ENCODE measurements around the gene DMTF1.
A peak's percentile ranks its signal among the peaks of the same experiment; 100 is the strongest.
"Not testable (repeated sequence)": the region's sequence is repeated elsewhere in the genome, so short reads cannot be mapped to it uniquely, and the experiment has no call there.

Gene DMTF1, protein sequence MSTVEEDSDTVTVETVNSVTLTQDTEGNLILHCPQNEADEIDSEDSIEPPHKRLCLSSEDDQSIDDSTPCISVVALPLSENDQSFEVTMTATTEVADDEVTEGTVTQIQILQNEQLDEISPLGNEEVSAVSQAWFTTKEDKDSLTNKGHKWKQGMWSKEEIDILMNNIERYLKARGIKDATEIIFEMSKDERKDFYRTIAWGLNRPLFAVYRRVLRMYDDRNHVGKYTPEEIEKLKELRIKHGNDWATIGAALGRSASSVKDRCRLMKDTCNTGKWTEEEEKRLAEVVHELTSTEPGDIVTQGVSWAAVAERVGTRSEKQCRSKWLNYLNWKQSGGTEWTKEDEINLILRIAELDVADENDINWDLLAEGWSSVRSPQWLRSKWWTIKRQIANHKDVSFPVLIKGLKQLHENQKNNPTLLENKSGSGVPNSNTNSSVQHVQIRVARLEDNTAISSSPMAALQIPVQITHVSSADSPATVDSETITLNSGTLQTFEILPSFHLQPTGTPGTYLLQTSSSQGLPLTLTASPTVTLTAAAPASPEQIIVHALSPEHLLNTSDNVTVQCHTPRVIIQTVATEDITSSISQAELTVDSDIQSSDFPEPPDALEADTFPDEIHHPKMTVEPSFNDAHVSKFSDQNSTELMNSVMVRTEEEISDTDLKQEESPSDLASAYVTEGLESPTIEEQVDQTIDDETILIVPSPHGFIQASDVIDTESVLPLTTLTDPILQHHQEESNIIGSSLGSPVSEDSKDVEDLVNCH

GRCh38 chr7:87152112-87152896 lies at the start of gene DMTF1:
TSS of gene DMTF1 (plus strand) at chr7:87152453. CDS start at chr7:87164942, 12,489 bp downstream.
- Histone ChIP-seq H3K9ac (ENCODE audit: low read length) (peak within 1 kb of the TSS; percentile 91), H3K27me3 (ENCODE audit: control insufficient read depth, insufficient read depth, low read length) (no peaks in the 10 kb centered on the region), H3K9me3 (ENCODE audit: control insufficient read depth, insufficient read depth, low read depth, low read length) (no peaks in the 10 kb centered on the region), H3K27ac (ENCODE audit: low read depth, low read length) (peak within 1 kb of the TSS; percentile 93), H3K36me3 (ENCODE audit: control insufficient read depth, insufficient read depth, low read length) (0 out of 2 replicates have a peak, but pooled peaks cover 12% of the 10 kb centered on the region), H3K4me3 (ENCODE audit: low read depth, low read length) (peak within 1 kb of the TSS; percentile 86), H3K4me1 (ENCODE audit: control insufficient read depth, insufficient read depth, low read length) (peaks cover 18% of the 10 kb centered on the region)

DNA sequence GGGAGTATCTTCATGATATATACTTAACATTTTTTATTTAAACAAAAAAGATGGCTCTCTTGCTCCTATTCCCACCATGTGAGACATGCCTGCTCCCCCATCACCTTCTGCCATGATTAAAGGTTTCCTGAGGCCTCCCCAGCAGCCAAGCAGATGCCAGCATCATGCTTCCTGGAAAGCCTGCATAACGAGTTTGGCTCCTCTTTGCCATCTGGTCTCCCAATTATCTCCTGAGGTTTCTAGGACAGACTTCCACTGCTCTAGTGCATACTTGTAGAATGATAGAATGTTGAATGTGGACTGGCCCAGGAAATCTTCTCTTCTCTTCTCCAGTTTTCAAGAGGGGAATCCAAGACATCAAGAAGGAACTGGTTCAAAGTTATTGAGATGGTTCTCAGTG lies 46.9 kb upstream of the DMTF1 start:
- no peak overlapping the region for H3K4me3 ChIP-seq (ENCODE audit: low read depth, low read length)
- H3K9ac ChIP-seq (ENCODE audit: low read length) = no peak overlapping the region
- no peak overlapping the region for H3K27ac ChIP-seq (ENCODE audit: low read depth, low read length)
- no peaks in the 10 kb centered on the region for H3K36me3 ChIP-seq (ENCODE audit: control insufficient read depth, insufficient read depth, low read length)
- H3K27me3 ChIP-seq (ENCODE audit: control insufficient read depth, insufficient read depth, low read length) = no peaks in the 10 kb centered on the region
- H3K9me3 ChIP-seq (ENCODE audit: control insufficient read depth, insufficient read depth, low read depth, low read length) = peaks cover 4% of the 10 kb centered on the region; the same call in 1 of the 2 replicates
- no peaks in the 10 kb centered on the region for H3K4me1 ChIP-seq (ENCODE audit: control insufficient read depth, insufficient read depth, low read length)

GRCh38 chr7:87106974-87107612 lies 45.2 kb upstream of the DMTF1 start:
- H3K36me3 ChIP-seq (ENCODE audit: control insufficient read depth, insufficient read depth, low read length) = no peaks in the 10 kb centered on the region
- H3K9me3 ChIP-seq (ENCODE audit: control insufficient read depth, insufficient read depth, low read depth, low read length) = peaks cover 4% of the 10 kb centered on the region; the same call in 1 of the 2 replicates
- no peak overlapping the region for H3K27ac ChIP-seq (ENCODE audit: low read depth, low read length)
- no peak overlapping the region for H3K4me3 ChIP-seq (ENCODE audit: low read depth, low read length)
- H3K27me3 ChIP-seq (ENCODE audit: control insufficient read depth, insufficient read depth, low read length) = no peaks in the 10 kb centered on the region
- H3K4me1 ChIP-seq (ENCODE audit: control insufficient read depth, insufficient read depth, low read length) = no peaks in the 10 kb centered on the region
- no peak overlapping the region for H3K9ac ChIP-seq (ENCODE audit: low read length)

DNA sequence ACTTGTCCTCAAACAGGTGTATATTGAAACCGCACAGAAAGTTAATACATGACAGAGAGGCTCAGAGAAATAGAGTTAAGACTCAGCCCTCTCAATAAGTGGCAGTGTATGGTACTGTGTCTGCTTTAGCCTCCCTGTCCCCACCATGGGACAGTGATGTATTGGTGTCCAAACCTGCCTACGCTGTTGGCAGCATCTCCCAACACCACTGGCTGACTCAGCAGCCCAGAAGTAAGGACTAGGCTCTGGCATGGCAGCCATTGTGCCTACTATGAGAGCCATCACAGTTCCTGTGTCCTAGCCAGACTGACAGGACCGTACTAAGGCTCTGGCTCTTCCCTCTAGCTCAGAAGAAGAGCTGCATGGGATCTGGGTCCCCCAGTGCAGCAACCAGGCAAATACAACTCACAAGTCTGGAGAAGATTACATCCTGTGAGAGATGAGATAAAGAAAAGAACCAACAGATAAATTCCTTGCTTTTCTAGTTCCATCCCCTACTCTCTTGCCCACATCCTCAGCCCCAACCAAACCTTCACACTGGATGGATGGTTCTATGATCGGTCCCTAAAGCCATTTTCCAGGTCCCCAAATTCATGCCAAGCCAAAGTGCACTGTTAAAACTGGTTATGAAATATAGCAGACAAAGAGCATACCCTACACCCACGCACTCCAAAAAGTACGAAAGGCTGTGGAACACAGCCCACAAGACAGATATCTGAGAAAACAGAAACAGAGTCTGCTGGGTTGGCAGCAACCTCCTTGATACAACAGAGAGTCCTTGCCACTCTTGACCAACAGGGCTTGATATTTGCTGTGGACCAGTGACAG lies 44.1 kb upstream of the DMTF1 start:
- no peak overlapping the region for H3K9ac ChIP-seq (ENCODE audit: low read length)
- no peaks in the 10 kb centered on the region for H3K4me1 ChIP-seq (ENCODE audit: control insufficient read depth, insufficient read depth, low read length)
- H3K27me3 ChIP-seq (ENCODE audit: control insufficient read depth, insufficient read depth, low read length) = no peaks in the 10 kb centered on the region
- no peaks in the 10 kb centered on the region for H3K36me3 ChIP-seq (ENCODE audit: control insufficient read depth, insufficient read depth, low read length)
- H3K4me3 ChIP-seq (ENCODE audit: low read depth, low read length) = no peak overlapping the region
- H3K9me3 ChIP-seq (ENCODE audit: control insufficient read depth, insufficient read depth, low read depth, low read length) = peaks cover 6% of the 10 kb centered on the region; the same call in 1 of the 2 replicates
- H3K27ac ChIP-seq (ENCODE audit: low read depth, low read length) = no peak overlapping the region

DNA sequence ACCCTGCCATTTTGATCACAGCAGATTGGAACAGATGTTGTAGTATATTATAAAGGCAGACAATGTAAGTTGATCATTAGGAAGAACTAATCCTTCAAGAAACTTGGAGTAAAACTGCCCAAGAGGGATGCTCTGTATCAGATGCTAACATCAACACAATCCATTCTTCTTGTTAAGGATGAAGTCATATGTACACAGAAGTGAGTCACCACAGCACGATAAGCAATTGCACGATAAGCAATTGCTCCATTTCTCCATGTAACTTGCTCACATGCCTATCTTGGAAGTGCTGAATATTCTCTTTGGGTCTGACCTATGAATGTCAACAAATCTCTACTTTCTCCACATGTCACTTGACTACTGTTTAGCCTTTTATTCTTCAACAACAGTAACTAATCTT lies 41.5 kb upstream of the DMTF1 start:
- Histone ChIP-seq H3K27ac (ENCODE audit: low read depth, low read length) (no peak overlapping the region), H3K36me3 (ENCODE audit: control insufficient read depth, insufficient read depth, low read length) (no peaks in the 10 kb centered on the region)

DNA sequence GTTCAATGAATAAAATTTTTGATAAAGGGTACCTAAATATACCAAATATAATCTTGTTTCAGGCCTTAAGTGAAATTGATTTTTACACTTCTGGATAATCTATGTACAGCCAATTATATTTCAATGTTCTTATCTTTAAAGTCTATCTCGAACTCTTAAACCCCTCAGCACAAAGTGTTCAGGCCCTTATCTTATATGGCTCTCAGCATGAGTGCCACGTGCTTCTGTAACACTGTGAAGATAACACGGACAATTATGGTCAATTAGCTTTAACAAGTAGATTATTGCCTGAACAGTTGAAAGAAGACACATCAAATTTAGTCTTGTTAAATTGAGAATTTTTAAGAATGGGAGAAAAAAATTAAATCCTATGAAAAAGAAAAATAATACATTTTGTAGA lies 40.4 kb upstream of the DMTF1 start:
- H3K4me3 ChIP-seq (ENCODE audit: low read depth, low read length) = no peak overlapping the region
- H3K27ac ChIP-seq (ENCODE audit: low read depth, low read length) = no peak overlapping the region
- H3K36me3 ChIP-seq (ENCODE audit: control insufficient read depth, insufficient read depth, low read length) = no peaks in the 10 kb centered on the region
- H3K4me1 ChIP-seq (ENCODE audit: control insufficient read depth, insufficient read depth, low read length) = no peaks in the 10 kb centered on the region
- peak overlapping the region; percentile 2 for H3K9ac ChIP-seq (ENCODE audit: low read length)
- no peaks in the 10 kb centered on the region for H3K27me3 ChIP-seq (ENCODE audit: control insufficient read depth, insufficient read depth, low read length)
- peaks cover 15% of the 10 kb centered on the region; the same call in 1 of the 2 replicates for H3K9me3 ChIP-seq (ENCODE audit: control insufficient read depth, insufficient read depth, low read depth, low read length)

More for the DNA sequence above, 41.5 kb upstream of the DMTF1 start:
- Histone ChIP-seq H3K4me1 (ENCODE audit: control insufficient read depth, insufficient read depth, low read length) (no peaks in the 10 kb centered on the region), H3K9ac (ENCODE audit: low read length) (no peak overlapping the region), H3K9me3 (ENCODE audit: control insufficient read depth, insufficient read depth, low read depth, low read length) (peaks cover 15% of the 10 kb centered on the region; the same call in 1 of the 2 replicates), H3K27me3 (ENCODE audit: control insufficient read depth, insufficient read depth, low read length) (no peaks in the 10 kb centered on the region), H3K4me3 (ENCODE audit: low read depth, low read length) (no peak overlapping the region)

DNA sequence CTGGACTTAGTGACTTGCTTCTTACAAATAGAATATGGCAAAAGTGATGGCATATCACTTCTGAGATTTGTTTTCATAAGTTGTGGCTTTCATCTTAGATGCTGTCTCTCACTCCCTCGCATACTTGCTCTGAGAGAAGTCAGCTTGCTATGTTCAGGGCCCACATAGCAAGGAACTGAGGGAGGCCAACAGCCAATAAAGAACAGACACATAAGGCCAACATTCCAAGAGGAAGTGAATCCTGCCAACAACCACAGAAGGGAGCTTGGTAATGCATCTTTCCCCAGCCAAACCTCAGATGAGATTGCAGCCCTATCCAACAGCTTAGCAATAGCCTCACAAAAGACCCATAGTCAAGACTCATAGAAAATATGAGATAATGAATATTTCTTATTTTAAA lies 39.2 kb upstream of the DMTF1 start:
- Histone ChIP-seq H3K27ac (ENCODE audit: low read depth, low read length) (no peak overlapping the region), H3K9me3 (ENCODE audit: control insufficient read depth, insufficient read depth, low read depth, low read length) (peaks cover 15% of the 10 kb centered on the region; the same call in 1 of the 2 replicates), H3K4me3 (ENCODE audit: low read depth, low read length) (no peak overlapping the region), H3K9ac (ENCODE audit: low read length) (no peak overlapping the region), H3K4me1 (ENCODE audit: control insufficient read depth, insufficient read depth, low read length) (no peaks in the 10 kb centered on the region), H3K36me3 (ENCODE audit: control insufficient read depth, insufficient read depth, low read length) (no peaks in the 10 kb centered on the region), H3K27me3 (ENCODE audit: control insufficient read depth, insufficient read depth, low read length) (no peaks in the 10 kb centered on the region)

DNA sequence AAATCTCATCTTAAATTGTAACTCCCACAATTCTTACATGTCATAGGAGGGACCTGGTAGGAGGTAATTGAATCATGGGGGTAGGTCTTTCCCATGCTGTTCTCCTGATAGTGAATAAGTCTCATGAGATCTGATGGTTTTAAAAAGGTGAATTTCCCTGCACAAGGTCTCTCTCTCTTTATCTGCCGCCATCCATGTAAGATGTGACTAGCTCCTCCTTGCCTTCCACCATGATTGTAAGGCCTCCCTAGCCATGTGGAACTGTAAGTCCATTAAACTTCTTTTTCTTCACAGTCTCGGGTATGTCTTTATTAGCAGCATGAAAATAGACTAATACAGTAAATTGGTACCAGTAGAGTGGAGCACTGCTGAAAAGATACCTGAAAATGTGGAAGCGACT lies 38.3 kb upstream of the DMTF1 start:
- H3K36me3 ChIP-seq (ENCODE audit: control insufficient read depth, insufficient read depth, low read length); H3K4me1 ChIP-seq (ENCODE audit: control insufficient read depth, insufficient read depth, low read length); H3K9ac ChIP-seq (ENCODE audit: low read length); H3K27me3 ChIP-seq (ENCODE audit: control insufficient read depth, insufficient read depth, low read length); H3K27ac ChIP-seq (ENCODE audit: low read depth, low read length); H3K4me3 ChIP-seq (ENCODE audit: low read depth, low read length): not testable (repeated sequence)
- H3K9me3 ChIP-seq (ENCODE audit: control insufficient read depth, insufficient read depth, low read depth, low read length) = peaks cover 15% of the 10 kb centered on the region; the same call in 1 of the 2 replicates

- H3K4me3 ChIP-seq (ENCODE audit: low read depth, low read length); H3K4me1 ChIP-seq (ENCODE audit: control insufficient read depth, insufficient read depth, low read length); H3K27me3 ChIP-seq (ENCODE audit: control insufficient read depth, insufficient read depth, low read length); H3K27ac ChIP-seq (ENCODE audit: low read depth, low read length); H3K36me3 ChIP-seq (ENCODE audit: control insufficient read depth, insufficient read depth, low read length); H3K9ac ChIP-seq (ENCODE audit: low read length): not testable (repeated sequence)
- H3K9me3 ChIP-seq (ENCODE audit: control insufficient read depth, insufficient read depth, low read depth, low read length) = peaks cover 15% of the 10 kb centered on the region; the same call in 1 of the 2 replicates
Measured at GRCh38 chr7:87115772-87116171, 36.5 kb upstream of the DMTF1 start.

GRCh38 chr7:87116315-87116714 lies 35.9 kb upstream of the DMTF1 start:
- Histone ChIP-seq H3K27ac (ENCODE audit: low read depth, low read length) (no peak overlapping the region), H3K9ac (ENCODE audit: low read length) (no peak overlapping the region), H3K9me3 (ENCODE audit: control insufficient read depth, insufficient read depth, low read depth, low read length) (peaks cover 15% of the 10 kb centered on the region; the same call in 1 of the 2 replicates), H3K36me3 (ENCODE audit: control insufficient read depth, insufficient read depth, low read length) (no peaks in the 10 kb centered on the region), H3K27me3 (ENCODE audit: control insufficient read depth, insufficient read depth, low read length) (no peaks in the 10 kb centered on the region), H3K4me1 (ENCODE audit: control insufficient read depth, insufficient read depth, low read length) (no peaks in the 10 kb centered on the region), H3K4me3 (ENCODE audit: low read depth, low read length) (no peak overlapping the region)

Measured in HUES6 (cell line).